Immature natural killer cell (primary cell): ENCODE data around the gene PADI3. TPM values are rescaled to one million over a fixed set of nuclear protein-coding genes. Genes with fewer than 3 reads are reported as not detected.

ENCODE experiments used
- polyA plus RNA-seq, 3 donors: library from polyadenylated mRNA; unstranded; fragments of 300-500 nt; fragmentation: Illumina TruSeq; gene quantifications; one replicate each; pipeline ENCODE4 v1.2.3, GENCODE V29; 2021

Gene PADI3
- polyA plus RNA-seq, 3 donors from 2014 or later, result not detected

Other genes with a start within 250 kb of the PADI3 start
- gene ATP13A2, start 237.2 kb upstream of the PADI3 start, polyA plus RNA-seq, result 10 to 100 TPM; 21.1 to 53.4 (median 26.3) TPM
- 100 to 1,000 TPM; 142 to 299 (median 173) TPM for gene SDHB, start 195.1 kb upstream of the PADI3 start, polyA plus RNA-seq
- 1 to 10 TPM in 1 of 3 donors, under 1 TPM in 2; 0.15 to 1.6 (median 0.20) TPM for gene PADI2, start 129.6 kb upstream of the PADI3 start, polyA plus RNA-seq
- not detected for gene PADI1, start 44.0 kb upstream of the PADI3 start, polyA plus RNA-seq
- gene PADI4, start 59.1 kb downstream of the PADI3 start, polyA plus RNA-seq, result 1 to 10 TPM; 1.4 to 5.1 (median 3.0) TPM
- gene PADI6, start 123.1 kb downstream of the PADI3 start, polyA plus RNA-seq, result 1 to 10 TPM in 1 of 3 donors, under 1 TPM in 2; 0.71 to 1.8 (median 0.92) TPM
- 10 to 100 TPM; 22.8 to 35.5 (median 28.1) TPM for gene RCC2, start 190.6 kb downstream of the PADI3 start, polyA plus RNA-seq